ENCODE results near the gene TMEM221.

TMEM221 gene

GRCh38 chr19:17405250-17406045, 43.0 kb downstream of the TMEM221 start, which contains the start of gene BST2:
BST2 (minus strand) TSS chr19:17405630; CDS start chr19:17405575, 55 bp downstream.
- DNase-seq (ENCODE audit: low read depth), result peak; percentile 77

DNA sequence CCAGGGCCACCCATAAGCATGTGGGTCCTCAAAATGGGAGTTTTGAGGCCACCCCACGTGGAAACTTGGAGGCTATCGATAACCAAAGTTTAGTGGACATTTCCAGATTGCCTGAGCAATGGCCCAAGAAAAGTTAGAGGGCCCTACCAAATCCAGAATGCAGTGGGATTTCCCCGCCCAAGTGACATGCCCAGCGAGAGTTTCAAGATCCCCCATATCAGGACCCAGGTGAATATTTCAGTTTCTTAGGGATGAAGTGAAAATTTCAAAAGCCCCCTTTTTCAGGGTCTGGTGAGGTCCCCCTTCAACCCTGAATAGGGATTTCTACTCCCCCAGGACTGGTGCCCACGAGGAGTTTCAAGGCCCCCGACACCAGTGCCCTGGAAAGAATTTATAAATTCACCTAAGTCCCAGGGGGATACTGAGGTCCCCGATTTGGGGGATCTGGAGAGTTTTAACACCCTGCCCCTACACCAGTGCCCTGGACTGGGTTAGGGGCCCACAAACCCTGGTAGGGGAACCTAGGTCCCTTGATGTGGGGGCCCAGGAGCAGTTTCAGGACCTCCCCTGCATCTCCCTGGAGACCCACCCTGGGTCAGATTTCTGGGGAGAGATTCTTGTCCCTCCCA, 43.7 kb downstream of the TMEM221 start:
- no peak for DNase-seq (ENCODE audit: low read depth)

DNA sequence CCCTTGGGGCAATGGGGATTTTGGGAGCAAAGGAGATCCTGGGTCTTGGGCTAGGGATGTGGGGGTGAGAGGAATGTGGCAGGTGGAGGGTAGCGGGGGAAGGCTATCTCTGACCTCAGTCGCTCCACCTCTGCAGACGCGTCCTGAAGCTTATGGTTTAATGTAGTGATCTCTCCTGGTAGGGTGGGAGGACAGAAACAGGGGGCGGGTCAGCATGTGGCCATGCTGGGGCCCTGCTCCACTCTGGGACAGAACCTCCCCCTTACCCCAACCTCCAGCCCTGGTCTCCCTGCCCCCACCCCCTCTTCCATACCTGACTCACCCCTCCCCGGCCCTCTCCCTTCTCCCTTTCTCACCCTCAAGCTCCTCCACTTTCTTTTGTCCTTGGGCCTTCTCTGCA, 44.5 kb downstream of the TMEM221 start:
- no peak for DNase-seq (ENCODE audit: low read depth)

DNA sequence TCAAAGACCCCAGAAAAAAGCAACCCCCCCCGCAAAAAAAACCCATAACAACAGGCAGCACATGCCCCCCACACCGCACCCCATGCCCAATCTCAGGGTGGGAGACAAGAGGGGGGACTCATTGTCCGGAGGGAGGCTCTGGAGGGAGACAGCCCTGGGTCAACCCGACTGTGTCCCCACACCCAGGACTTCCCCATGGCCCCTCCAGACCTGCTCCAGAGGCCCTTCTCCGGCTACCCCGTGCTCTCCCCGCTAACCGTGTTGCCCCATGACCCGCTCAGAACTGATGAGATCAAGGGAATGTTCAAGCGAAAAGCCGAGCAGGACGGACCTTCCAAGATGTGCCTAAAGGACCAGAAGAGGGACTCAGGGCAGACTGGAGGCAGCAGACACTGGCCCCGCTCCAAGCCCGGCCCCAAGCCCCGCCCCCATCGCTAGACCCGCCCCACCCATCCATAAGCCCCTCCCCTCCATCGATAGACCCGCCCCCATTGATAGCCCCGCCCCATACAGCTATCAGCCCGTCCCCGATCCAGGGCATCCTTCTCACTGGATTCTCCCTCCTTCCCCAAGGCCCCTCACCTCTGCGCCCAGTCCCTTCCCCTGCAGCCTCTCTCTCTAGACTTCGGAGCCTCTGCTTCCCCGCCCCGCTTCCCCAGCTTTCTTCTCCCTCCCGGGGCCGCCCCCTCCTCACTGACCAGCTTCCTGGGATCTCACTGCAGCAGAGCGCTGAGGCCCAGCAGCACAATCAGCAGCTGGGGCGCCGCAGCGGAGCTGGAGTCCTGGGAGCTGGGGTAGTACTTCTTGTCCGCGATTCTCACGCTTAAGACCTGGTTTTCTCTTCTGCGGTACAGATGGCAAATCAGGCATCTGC, 45.2 kb downstream of the TMEM221 start:
- DNase-seq (ENCODE audit: low read depth), result no peak

GRCh38 chr19:17401628-17402027, 46.8 kb downstream of the TMEM221 start:
- DNase-seq (ENCODE audit: low read depth), result no peak

- no peak for DNase-seq (ENCODE audit: low read depth)
Observed at GRCh38 chr19:17398902-17399527, 49.5 kb downstream of the TMEM221 start.

GRCh38 chr19:17394891-17395415, 53.5 kb downstream of the TMEM221 start:
- DNase-seq (ENCODE audit: low read depth), result peak; percentile 73

DNA sequence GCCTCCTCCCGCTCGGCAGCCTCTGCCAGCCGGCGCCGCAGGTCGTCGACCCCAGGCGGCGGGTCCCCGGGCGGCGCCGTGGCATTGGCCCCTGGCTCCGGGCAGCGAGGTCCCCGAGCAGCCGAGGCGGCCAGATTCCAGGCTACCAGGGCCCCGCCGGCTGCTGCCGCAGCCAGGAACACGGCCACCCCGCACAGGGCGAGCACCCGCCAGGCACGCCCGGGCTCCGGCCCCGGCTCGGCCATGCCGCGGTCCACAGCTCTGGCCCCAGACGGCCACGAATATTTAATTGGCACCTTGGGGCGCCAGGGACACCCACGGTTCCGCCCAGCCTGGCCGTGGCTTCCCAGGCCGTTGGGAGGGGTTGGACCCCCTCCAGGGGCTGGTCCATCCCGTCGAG, 54.6 kb downstream of the TMEM221 start, which contains the start of gene CCDC194:
Gene CCDC194, minus strand, starts transcription at position 283 of the 400 bp plus-strand sequence. Its CDS starts 38 bp downstream, at position 245.
- DNase-seq (ENCODE audit: low read depth), result no peak

DNA sequence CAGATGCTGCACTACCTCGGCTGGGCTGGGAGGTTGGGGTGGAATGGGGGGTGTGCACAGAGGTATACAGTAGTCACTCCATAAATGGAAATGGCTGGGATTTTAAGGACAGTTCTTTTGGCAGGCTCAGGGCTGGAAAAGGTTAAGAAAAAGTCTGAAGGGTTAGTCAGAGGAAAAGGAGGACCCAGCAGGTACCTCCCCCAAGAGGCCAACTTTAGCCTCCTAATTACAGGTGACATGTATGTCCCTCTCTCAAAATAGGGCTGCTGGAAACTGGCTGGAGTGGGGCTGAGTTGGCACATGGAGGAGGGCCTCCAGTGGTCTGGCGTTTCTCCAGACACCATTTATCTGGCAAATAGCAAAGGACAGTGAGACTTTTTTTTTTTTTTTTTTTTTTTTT, 55.5 kb downstream of the TMEM221 start:
- peak; percentile 44 for DNase-seq (ENCODE audit: low read depth)

DNA sequence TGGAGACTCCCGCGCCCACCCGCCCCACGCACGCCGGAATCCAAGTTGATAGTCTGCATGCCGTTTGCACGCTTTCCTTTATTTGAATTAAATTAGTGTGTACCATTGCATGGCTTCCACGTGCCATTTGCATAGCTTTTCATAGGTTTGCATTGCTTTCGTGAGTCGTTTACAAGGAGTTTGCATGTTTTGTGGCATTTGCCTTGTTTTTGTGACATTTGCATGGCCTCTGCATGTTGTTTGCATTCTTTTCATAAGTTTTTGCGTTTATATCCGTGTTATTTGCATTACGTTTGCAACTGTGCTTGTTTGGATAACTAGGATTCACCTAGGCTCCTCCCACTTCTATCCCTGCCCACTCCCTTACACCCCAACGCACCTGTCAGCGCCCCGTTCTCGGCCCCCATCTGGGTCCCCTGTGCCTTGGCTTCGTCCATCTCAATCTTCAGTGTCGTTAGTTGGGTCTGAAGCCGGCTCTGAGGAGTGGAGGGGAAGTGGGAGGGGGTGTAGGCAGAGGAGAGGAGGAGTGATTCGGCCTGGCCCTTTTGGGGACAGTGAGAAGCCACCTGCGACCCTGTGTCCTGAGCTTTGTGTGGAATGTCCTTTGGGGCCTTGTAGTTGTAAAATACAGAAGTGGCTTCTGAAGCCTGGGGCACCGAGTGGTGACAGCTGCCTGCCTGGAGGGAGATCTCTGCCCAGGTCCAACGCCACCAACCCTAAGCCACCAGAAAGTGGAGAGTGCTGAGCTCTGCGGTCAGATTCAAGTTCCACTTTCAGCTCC, 56.9 kb downstream of the TMEM221 start:
- DNase-seq (ENCODE audit: low read depth), result no peak

GRCh38 chr19:17390665-17391370, 57.6 kb downstream of the TMEM221 start:
- DNase-seq (ENCODE audit: low read depth), result peak; percentile 93

DNA sequence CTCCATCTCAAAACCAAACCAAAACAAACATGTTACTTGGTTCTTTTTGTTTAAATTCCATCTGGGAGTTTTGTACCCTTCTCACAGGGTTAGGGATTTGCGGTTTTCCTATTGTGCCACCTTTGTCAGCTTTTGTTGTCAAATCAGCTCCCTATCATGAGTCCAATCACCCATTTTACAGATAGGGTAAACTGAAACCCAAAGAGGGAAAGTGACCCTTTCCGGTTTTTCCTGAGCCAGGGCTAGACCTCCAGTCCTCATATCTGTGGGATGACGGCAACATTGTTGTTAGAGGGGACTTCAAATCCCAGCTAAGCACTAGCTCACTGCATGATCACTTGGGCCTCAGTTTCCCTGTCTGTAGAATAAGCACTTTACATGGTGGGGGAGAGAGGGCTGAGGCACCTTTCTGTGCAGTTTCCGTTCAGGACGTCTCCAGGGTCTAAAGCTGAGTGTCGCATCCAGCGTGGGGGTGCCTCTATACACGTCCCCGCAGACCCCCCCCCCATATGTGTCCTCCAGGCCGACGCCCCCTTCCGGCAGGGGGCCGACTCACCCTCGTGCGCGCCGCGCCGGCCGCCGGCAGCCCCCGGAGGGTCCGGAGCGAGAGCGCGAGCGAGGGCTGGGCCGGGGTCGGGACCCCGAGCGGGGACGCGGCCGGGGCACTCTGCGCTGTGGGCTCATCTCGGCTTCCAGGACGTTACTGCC, 58.4 kb downstream of the TMEM221 start:
- no peak for DNase-seq (ENCODE audit: low read depth)

- no peak for DNase-seq (ENCODE audit: low read depth)
Observed at GRCh38 chr19:17389288-17389687, 59.2 kb downstream of the TMEM221 start.

- DNase-seq (ENCODE audit: low read depth), result peak; percentile 62
Observed at GRCh38 chr19:17385878-17386611, 62.4 kb downstream of the TMEM221 start.
